Activated naive CD8-positive, alpha-beta T cell (primary cell): ENCODE measurements around the gene ARHGAP9.
A peak's percentile ranks its signal among the peaks of the same experiment; 100 is the strongest.

Experiments used
- H3K27ac Mint-ChIP-seq: one replicate; pipeline ENCODE4 v1.8.0; 2021; ENCODE audit warnings: mixed read lengths
- H3K27me3 Mint-ChIP-seq: one replicate; pipeline ENCODE4 v1.8.0; 2021; ENCODE audit warnings: mixed read lengths
- H3K36me3 Mint-ChIP-seq: one replicate; pipeline ENCODE4 v1.8.0; 2021; ENCODE audit warnings: mixed read lengths
- H3K4me1 Mint-ChIP-seq: one replicate; pipeline ENCODE4 v1.8.0; 2021; ENCODE audit warnings: low read depth, mixed read lengths
- H3K4me3 Mint-ChIP-seq: one replicate; pipeline ENCODE4 v1.8.0; 2021; ENCODE audit warnings: mild to moderate bottlenecking, mixed read lengths
- H3K9me3 Mint-ChIP-seq: one replicate; pipeline ENCODE4 v1.8.0; 2021; ENCODE audit warnings: low read depth, mixed read lengths

The ARHGAP9 gene

GRCh38 chr12:57479376-57480115 is at the start of gene ARHGAP9:
TSS of gene ARHGAP9 (minus strand) at chr12:57479866. CDS start at chr12:57479406, 460 bp downstream.
- H3K4me1 Mint-ChIP-seq = peaks cover 71% of the 10 kb centered on the region
- peaks cover 4% of the 10 kb centered on the region for H3K36me3 Mint-ChIP-seq
- H3K27me3 Mint-ChIP-seq = no peaks in the 10 kb centered on the region
- H3K27ac Mint-ChIP-seq = peak within 1 kb of the TSS; percentile 100
- no peaks in the 10 kb centered on the region for H3K9me3 Mint-ChIP-seq
- peak within 1 kb of the TSS; percentile 95 for H3K4me3 Mint-ChIP-seq

GRCh38 chr12:57528831-57529555 is 49.3 kb upstream of the ARHGAP9 start:
- Mint-ChIP-seq H3K27ac (no peak overlapping the region), H3K4me1 (peaks cover 8% of the 10 kb centered on the region), H3K36me3 (no peaks in the 10 kb centered on the region), H3K27me3 (no peaks in the 10 kb centered on the region), H3K4me3 (no peak overlapping the region), H3K9me3 (no peaks in the 10 kb centered on the region)

GRCh38 chr12:57528176-57528575 is 48.5 kb upstream of the ARHGAP9 start:
- Mint-ChIP-seq H3K4me1 (peaks cover 16% of the 10 kb centered on the region), H3K36me3 (no peaks in the 10 kb centered on the region), H3K27me3 (no peaks in the 10 kb centered on the region), H3K27ac (no peak overlapping the region), H3K9me3 (no peaks in the 10 kb centered on the region), H3K4me3 (no peak overlapping the region)

- H3K27ac Mint-ChIP-seq = no peak overlapping the region
- no peaks in the 10 kb centered on the region for H3K27me3 Mint-ChIP-seq
- H3K4me1 Mint-ChIP-seq = peaks cover 19% of the 10 kb centered on the region
- H3K9me3 Mint-ChIP-seq = no peaks in the 10 kb centered on the region
- H3K4me3 Mint-ChIP-seq = no peak overlapping the region
- H3K36me3 Mint-ChIP-seq = no peaks in the 10 kb centered on the region
Observed at GRCh38 chr12:57527184-57527583, 47.5 kb upstream of the ARHGAP9 start.

GRCh38 chr12:57526477-57527126 is 46.9 kb upstream of the ARHGAP9 start:
- Mint-ChIP-seq H3K4me1 (peaks cover 24% of the 10 kb centered on the region), H3K27ac (peak overlapping the region; percentile 85), H3K9me3 (no peaks in the 10 kb centered on the region), H3K27me3 (no peaks in the 10 kb centered on the region), H3K4me3 (no peak overlapping the region), H3K36me3 (no peaks in the 10 kb centered on the region)

GRCh38 chr12:57525615-57526383 is 46.1 kb upstream of the ARHGAP9 start:
- Mint-ChIP-seq H3K36me3 (no peaks in the 10 kb centered on the region), H3K4me3 (no peak overlapping the region), H3K9me3 (no peaks in the 10 kb centered on the region), H3K27ac (no peak overlapping the region), H3K27me3 (no peaks in the 10 kb centered on the region), H3K4me1 (peaks cover 32% of the 10 kb centered on the region)

- peaks cover 32% of the 10 kb centered on the region for H3K4me1 Mint-ChIP-seq
- H3K27me3 Mint-ChIP-seq = no peaks in the 10 kb centered on the region
- peak overlapping the region; percentile 92 for H3K4me3 Mint-ChIP-seq
- H3K27ac Mint-ChIP-seq = peak overlapping the region; percentile 91
- no peaks in the 10 kb centered on the region for H3K9me3 Mint-ChIP-seq
- H3K36me3 Mint-ChIP-seq = no peaks in the 10 kb centered on the region
Observed at GRCh38 chr12:57524814-57525614, 45.3 kb upstream of the ARHGAP9 start.

- Mint-ChIP-seq H3K36me3 (peaks cover 3% of the 10 kb centered on the region), H3K9me3 (no peaks in the 10 kb centered on the region), H3K4me1 (peaks cover 37% of the 10 kb centered on the region), H3K27ac (peak overlapping the region; percentile 91), H3K4me3 (peak overlapping the region; percentile 92), H3K27me3 (no peaks in the 10 kb centered on the region)
Observed at GRCh38 chr12:57523706-57524614, 44.3 kb upstream of the ARHGAP9 start.

- peak overlapping the region; percentile 92 for H3K4me3 Mint-ChIP-seq
- H3K9me3 Mint-ChIP-seq = no peaks in the 10 kb centered on the region
- no peaks in the 10 kb centered on the region for H3K27me3 Mint-ChIP-seq
- peaks cover 5% of the 10 kb centered on the region for H3K36me3 Mint-ChIP-seq
- peak overlapping the region; percentile 91 for H3K27ac Mint-ChIP-seq
- H3K4me1 Mint-ChIP-seq = peaks cover 46% of the 10 kb centered on the region
Observed at GRCh38 chr12:57522887-57523705, 43.4 kb upstream of the ARHGAP9 start.

- H3K9me3 Mint-ChIP-seq = no peaks in the 10 kb centered on the region
- H3K4me3 Mint-ChIP-seq = peak within 1 kb of the TSS; percentile 92
- peaks cover 9% of the 10 kb centered on the region for H3K36me3 Mint-ChIP-seq
- H3K27ac Mint-ChIP-seq = peak within 1 kb of the TSS; percentile 99
- H3K27me3 Mint-ChIP-seq = no peaks in the 10 kb centered on the region
- peaks cover 50% of the 10 kb centered on the region for H3K4me1 Mint-ChIP-seq
Observed at GRCh38 chr12:57522011-57522886, 42.6 kb upstream of the ARHGAP9 start, which contains the start of gene MBD6. TSS of gene MBD6 (plus strand) at chr12:57522824. CDS start at chr12:57524304, 1,480 bp downstream.

- H3K4me3 Mint-ChIP-seq = peak overlapping the region; percentile 92
- H3K27ac Mint-ChIP-seq = peak overlapping the region; percentile 99
- peaks cover 9% of the 10 kb centered on the region for H3K36me3 Mint-ChIP-seq
- H3K27me3 Mint-ChIP-seq = no peaks in the 10 kb centered on the region
- H3K9me3 Mint-ChIP-seq = no peaks in the 10 kb centered on the region
- peaks cover 55% of the 10 kb centered on the region for H3K4me1 Mint-ChIP-seq
Observed at GRCh38 chr12:57521525-57522010, 41.9 kb upstream of the ARHGAP9 start.
